Neural progenitor cell (in vitro differentiated cells): Measurements from ENCODE around the gene TBC1D9B. TPM values are rescaled to one million over a fixed set of nuclear protein-coding genes. Genes with fewer than 3 reads are reported as not detected.

Experiments
- DNase-seq: peaks from one replicate; pipeline ENCODE4 v3.0.0-alpha.2; 2016; ENCODE audit warnings: low spot score
- H2AFZ ChIP-seq: fragments of 200-600 bp; sonication (generic); replicated peaks from 2 replicates; pipeline ENCODE4 v1.6.1; 2016; ENCODE audit warnings: antibody characterized with exemption
- H3F3A ChIP-seq: fragments of 200-600 bp; sonication (generic); 2 replicates; pipeline ENCODE4 v1.6.1; 2016; ENCODE audit warnings: antibody characterized with exemption, low read depth
- H3K27ac ChIP-seq: fragments of 200-600 bp; sonication (generic); 2 replicates; pipeline ENCODE4 v1.5.1; 2016; ENCODE audit warnings: mild to moderate bottlenecking
- H3K27me3 ChIP-seq: fragments of 200-600 bp; sonication (generic); 2 replicates; pipeline ENCODE4 v1.6.1; 2016; ENCODE audit warnings: mild to moderate bottlenecking, moderate library complexity
- H3K36me3 ChIP-seq: fragments of 200-600 bp; sonication (generic); 2 replicates; pipeline ENCODE4 v1.5.1; 2016
- H3K4me1 ChIP-seq: fragments of 200-600 bp; sonication (generic); 2 replicates; pipeline ENCODE4 v1.6.1; 2016; ENCODE audit warnings: mixed run types
- H3K4me2 ChIP-seq: fragments of 200-600 bp; sonication (generic); 2 replicates; pipeline ENCODE4 v1.6.1; 2016
- H3K4me3 ChIP-seq: fragments of 200-600 bp; sonication (generic); 2 replicates; pipeline ENCODE4 v1.5.1; 2016
- H3K79me2 ChIP-seq: fragments of 200-600 bp; sonication (generic); 2 replicates; pipeline ENCODE4 v1.6.1; 2016; ENCODE audit warnings: low read depth
- H3K9ac ChIP-seq: fragments of 200-600 bp; sonication (generic); 2 replicates; pipeline ENCODE4 v1.6.1; 2016
- H3K9me3 ChIP-seq: fragments of 200-600 bp; sonication (generic); 2 replicates; pipeline ENCODE4 v1.5.1; 2016; ENCODE audit warnings: low read depth
- H4K20me1 ChIP-seq: fragments of 200-600 bp; sonication (generic); 2 replicates; pipeline ENCODE4 v1.6.1; 2016; ENCODE audit warnings: low read depth
- H3K27ac Mint-ChIP-seq: 3 replicates; pipeline ENCODE4 v1.8.0; 2021; ENCODE audit warnings: mixed read lengths
- H3K27me3 Mint-ChIP-seq: 2 replicates; pipeline ENCODE4 v1.8.0; 2022; ENCODE audit warnings: low read depth, mild to moderate bottlenecking, inconsistent platforms, moderate library complexity, mixed read lengths; ENCODE audit not compliant: insufficient read depth
- H3K36me3 Mint-ChIP-seq: 3 replicates; pipeline ENCODE4 v1.8.0; 2021; ENCODE audit warnings: mixed read lengths
- H3K4me1 Mint-ChIP-seq: 3 replicates; pipeline ENCODE4 v1.8.0; 2021; ENCODE audit warnings: mixed read lengths
- H3K4me3 Mint-ChIP-seq: 3 replicates; pipeline ENCODE4 v1.8.0; 2021; ENCODE audit warnings: mild to moderate bottlenecking, moderate library complexity, mixed read lengths
- H3K9me3 Mint-ChIP-seq: 3 replicates; pipeline ENCODE4 v1.8.0; 2020; ENCODE audit warnings: mixed read lengths
- EZH2 ChIP-seq: fragments of 200-600 bp; sonication (generic); IDR thresholded peaks from 2 replicates; pipeline ENCODE4 v1.6.1; 2017; ENCODE audit warnings: antibody characterized with exemption, mild to moderate bottlenecking, moderate library complexity
- EZH2phosphoT487 ChIP-seq: fragments of 200-600 bp; sonication (generic); IDR thresholded peaks from 2 replicates; pipeline ENCODE4 v1.6.1; 2017; ENCODE audit warnings: antibody characterized with exemption
- total RNA-seq: library from RNA; depleted of rRNA; stranded (reverse); fragments of >200 nt; gene quantifications from 2 replicates; pipeline ENCODE4 v1.2.3, GENCODE V29; 2015; ENCODE audit warnings: low replicate concordance
- TF ChIP-seq, protein P1 (sequence below): fragments of 200-600 bp; sonication (generic); IDR thresholded peaks from 2 replicates; pipeline ENCODE4 v1.5.1; 2017; ENCODE audit warnings: antibody characterized with exemption, mild to moderate bottlenecking

TBC1D9B gene
- total RNA-seq, 1 donor from 2014 or later, result 26.7 TPM

DNA sequence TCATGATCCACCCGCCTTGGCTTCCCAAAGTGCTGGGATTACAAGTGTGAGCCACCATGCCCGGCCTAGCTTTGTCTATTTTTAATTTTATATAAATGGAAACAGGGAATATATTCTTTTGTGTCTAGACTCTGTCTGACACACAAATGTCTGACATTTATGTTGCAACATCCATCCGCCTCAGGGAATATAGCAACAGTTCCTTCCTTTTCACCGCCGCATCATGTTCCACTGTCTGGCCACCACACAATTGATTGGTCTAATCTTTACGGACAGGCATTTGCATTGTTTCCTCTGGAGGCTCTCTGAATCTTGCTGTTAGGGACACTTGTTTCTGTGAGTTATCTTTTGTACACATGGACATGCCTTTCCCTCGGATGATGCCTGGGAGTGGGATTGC, 20.1 kb upstream of the TBC1D9B start:
- H3K36me3 Mint-ChIP-seq, result peaks cover 10% of the 10 kb centered on the region
- no peaks in the 10 kb centered on the region for H4K20me1 ChIP-seq
- peaks cover 4% of the 10 kb centered on the region for H3K9me3 Mint-ChIP-seq
- no peak overlapping the region for H3K4me3 ChIP-seq
- H3K27ac Mint-ChIP-seq, result no peak overlapping the region
- no peak overlapping the region for H3K27ac ChIP-seq
- no peak overlapping the region for H2AFZ ChIP-seq
- no peaks in the 10 kb centered on the region for H3K27me3 ChIP-seq
- H3K4me1 ChIP-seq, result no peaks in the 10 kb centered on the region
- peaks cover 2% of the 10 kb centered on the region for H3K27me3 Mint-ChIP-seq
- no peak for DNase-seq
- TF ChIP-seq EZH2phosphoT487 (no peak), EZH2 (no peak)
- TF ChIP-seq, protein P1, sequence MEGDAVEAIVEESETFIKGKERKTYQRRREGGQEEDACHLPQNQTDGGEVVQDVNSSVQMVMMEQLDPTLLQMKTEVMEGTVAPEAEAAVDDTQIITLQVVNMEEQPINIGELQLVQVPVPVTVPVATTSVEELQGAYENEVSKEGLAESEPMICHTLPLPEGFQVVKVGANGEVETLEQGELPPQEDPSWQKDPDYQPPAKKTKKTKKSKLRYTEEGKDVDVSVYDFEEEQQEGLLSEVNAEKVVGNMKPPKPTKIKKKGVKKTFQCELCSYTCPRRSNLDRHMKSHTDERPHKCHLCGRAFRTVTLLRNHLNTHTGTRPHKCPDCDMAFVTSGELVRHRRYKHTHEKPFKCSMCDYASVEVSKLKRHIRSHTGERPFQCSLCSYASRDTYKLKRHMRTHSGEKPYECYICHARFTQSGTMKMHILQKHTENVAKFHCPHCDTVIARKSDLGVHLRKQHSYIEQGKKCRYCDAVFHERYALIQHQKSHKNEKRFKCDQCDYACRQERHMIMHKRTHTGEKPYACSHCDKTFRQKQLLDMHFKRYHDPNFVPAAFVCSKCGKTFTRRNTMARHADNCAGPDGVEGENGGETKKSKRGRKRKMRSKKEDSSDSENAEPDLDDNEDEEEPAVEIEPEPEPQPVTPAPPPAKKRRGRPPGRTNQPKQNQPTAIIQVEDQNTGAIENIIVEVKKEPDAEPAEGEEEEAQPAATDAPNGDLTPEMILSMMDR, result no peak
- no peaks in the 10 kb centered on the region for H3F3A ChIP-seq
- peaks cover 3% of the 10 kb centered on the region for H3K9me3 ChIP-seq
- no peaks in the 10 kb centered on the region for H3K4me1 Mint-ChIP-seq
- no peaks in the 10 kb centered on the region for H3K79me2 ChIP-seq
- no peak overlapping the region for H3K4me3 Mint-ChIP-seq
- H3K9ac ChIP-seq, result no peak overlapping the region
- no peaks in the 10 kb centered on the region for H3K36me3 ChIP-seq
- no peak overlapping the region for H3K4me2 ChIP-seq

DNA sequence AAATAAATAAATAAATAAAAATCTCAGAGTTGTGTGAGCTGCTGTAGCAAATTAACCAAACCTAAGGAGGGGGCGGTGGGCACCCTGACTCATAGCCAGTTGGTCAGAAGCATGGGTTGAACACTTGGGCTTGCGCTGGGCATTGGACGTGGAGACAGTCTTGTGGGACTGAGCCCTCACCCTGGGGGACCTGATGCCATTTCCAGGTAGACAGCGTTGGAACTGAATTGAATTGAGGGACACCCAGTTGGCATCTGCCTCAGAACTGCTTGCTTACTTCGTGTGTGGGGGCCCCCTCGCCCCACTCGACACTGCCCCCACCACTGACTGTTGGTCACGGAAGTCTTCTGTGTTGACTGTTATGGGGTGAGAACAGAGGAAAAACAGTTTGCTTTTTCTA, 19.0 kb upstream of the TBC1D9B start:
- Histone ChIP-seq H4K20me1 (no peaks in the 10 kb centered on the region), H2AFZ (no peak overlapping the region), H3K79me2 (no peaks in the 10 kb centered on the region), H3F3A (no peaks in the 10 kb centered on the region), H3K36me3 (no peaks in the 10 kb centered on the region), H3K9me3 (peaks cover 3% of the 10 kb centered on the region), H3K9ac (no peak overlapping the region), H3K4me3 (no peak overlapping the region), H3K27ac (no peak overlapping the region), H3K4me2 (no peak overlapping the region), H3K27me3 (no peaks in the 10 kb centered on the region), H3K4me1 (no peaks in the 10 kb centered on the region)
- no peak for TF ChIP-seq EZH2
- peaks cover 10% of the 10 kb centered on the region for H3K36me3 Mint-ChIP-seq
- peaks cover 4% of the 10 kb centered on the region for H3K9me3 Mint-ChIP-seq
- no peaks in the 10 kb centered on the region for H3K4me1 Mint-ChIP-seq
- H3K27ac Mint-ChIP-seq, result no peak overlapping the region
- H3K4me3 Mint-ChIP-seq, result no peak overlapping the region
- DNase-seq, result no peak
- H3K27me3 Mint-ChIP-seq, result peaks cover 4% of the 10 kb centered on the region

DNA sequence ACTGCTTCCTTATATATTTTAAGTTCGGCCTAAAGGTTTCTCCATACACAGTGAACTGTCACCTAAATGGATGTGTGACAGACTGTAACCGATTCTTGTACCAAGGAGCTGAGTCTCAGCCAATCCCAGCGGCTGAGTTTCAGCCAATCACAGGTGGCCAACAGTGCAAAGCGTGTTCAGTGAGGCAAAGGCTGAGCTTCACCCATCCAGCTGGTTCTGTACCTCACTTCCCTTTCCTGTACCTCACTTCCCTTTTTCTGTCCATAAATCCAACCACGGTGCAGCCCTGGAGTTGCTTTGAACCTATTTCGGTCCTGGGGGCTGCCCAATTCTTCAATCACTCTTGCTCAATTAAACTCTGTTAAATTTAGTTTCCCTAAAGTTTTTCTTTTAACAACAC, 15.7 kb upstream of the TBC1D9B start:
- H3K4me2 ChIP-seq, result no peak overlapping the region
- no peaks in the 10 kb centered on the region for H3K79me2 ChIP-seq
- H3K9ac ChIP-seq, result no peak overlapping the region
- H3K9me3 Mint-ChIP-seq, result no peaks in the 10 kb centered on the region
- H4K20me1 ChIP-seq, result no peaks in the 10 kb centered on the region
- no peaks in the 10 kb centered on the region for H3K27me3 ChIP-seq
- no peaks in the 10 kb centered on the region for H3K36me3 ChIP-seq
- no peak overlapping the region for H3K27ac ChIP-seq
- no peak for DNase-seq
- TF ChIP-seq EZH2phosphoT487 (no peak), EZH2 (no peak)
- TF ChIP-seq, protein P1, result no peak
- no peaks in the 10 kb centered on the region for H3K4me1 ChIP-seq
- peaks cover 6% of the 10 kb centered on the region for H3K27me3 Mint-ChIP-seq
- H2AFZ ChIP-seq, result no peak overlapping the region
- peak overlapping the region; percentile 37 for H3K27ac Mint-ChIP-seq
- H3F3A ChIP-seq, result no peaks in the 10 kb centered on the region
- H3K4me3 Mint-ChIP-seq, result no peak overlapping the region
- no peaks in the 10 kb centered on the region for H3K9me3 ChIP-seq
- H3K36me3 Mint-ChIP-seq, result peaks cover 2% of the 10 kb centered on the region
- no peak overlapping the region for H3K4me3 ChIP-seq
- no peaks in the 10 kb centered on the region for H3K4me1 Mint-ChIP-seq

DNA sequence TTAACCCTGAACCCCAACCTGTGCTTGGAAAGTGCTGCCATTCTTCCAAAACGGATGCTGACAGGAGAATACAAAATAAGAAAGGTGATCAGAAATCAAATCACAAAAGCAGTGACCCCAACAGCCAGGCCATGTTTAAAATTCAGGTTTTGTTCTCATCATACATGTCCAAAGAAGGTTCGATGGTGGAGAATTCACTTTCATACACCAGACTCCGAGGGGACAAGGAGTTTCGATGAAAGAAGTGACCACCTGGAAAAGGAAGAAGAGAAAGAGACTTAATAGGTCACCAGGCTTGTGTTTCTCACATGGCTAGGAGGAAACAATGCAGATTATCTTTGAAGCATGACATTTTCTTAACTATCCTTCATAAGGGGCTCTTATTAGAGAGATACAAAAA, 12.5 kb upstream of the TBC1D9B start:
- Histone ChIP-seq H3K4me1 (peaks cover 6% of the 10 kb centered on the region), H3K27me3 (no peaks in the 10 kb centered on the region), H4K20me1 (no peaks in the 10 kb centered on the region), H3K27ac (no peak overlapping the region), H3K79me2 (no peaks in the 10 kb centered on the region), H2AFZ (no peak overlapping the region), H3K4me3 (no peak overlapping the region), H3K4me2 (no peak overlapping the region), H3F3A (no peaks in the 10 kb centered on the region), H3K36me3 (no peaks in the 10 kb centered on the region), H3K9ac (no peak overlapping the region), H3K9me3 (no peaks in the 10 kb centered on the region)
- H3K27me3 Mint-ChIP-seq, result peaks cover 4% of the 10 kb centered on the region
- TF ChIP-seq EZH2phosphoT487 (no peak), EZH2 (no peak)
- TF ChIP-seq, protein P1, result no peak
- H3K36me3 Mint-ChIP-seq, result no peaks in the 10 kb centered on the region
- peaks cover 12% of the 10 kb centered on the region for H3K4me1 Mint-ChIP-seq
- no peak overlapping the region for H3K4me3 Mint-ChIP-seq
- H3K27ac Mint-ChIP-seq, result no peak overlapping the region
- no peak for DNase-seq
- H3K9me3 Mint-ChIP-seq, result no peaks in the 10 kb centered on the region
